ENCODE results near the gene MANF.

Gene MANF

DNA sequence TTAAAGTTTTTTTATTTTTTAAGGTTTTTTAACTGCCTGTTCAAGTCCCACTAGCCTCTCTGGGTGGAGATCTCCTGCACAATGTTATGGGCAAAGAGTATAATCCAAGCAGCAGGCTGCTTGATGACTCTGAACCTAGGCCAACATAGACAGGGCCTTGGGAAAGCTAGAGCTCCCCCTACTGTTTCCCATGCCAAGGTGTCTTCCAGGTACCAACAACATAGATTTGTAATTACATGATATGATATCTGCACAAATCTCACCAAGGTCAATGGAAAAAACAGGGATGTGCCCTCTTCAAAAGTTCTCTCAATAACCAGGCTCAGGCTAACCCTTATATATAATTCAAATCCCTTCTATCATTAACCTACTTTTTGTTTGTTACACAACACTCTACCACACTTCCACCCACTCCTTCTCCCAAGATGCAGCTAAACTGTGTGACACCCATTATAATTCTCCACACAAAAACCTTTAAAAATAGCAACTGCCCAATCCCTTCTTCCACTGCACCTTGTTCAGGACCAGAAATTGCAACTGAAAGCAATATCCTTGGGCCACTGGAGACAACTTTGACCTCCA is 49.7 kb downstream of the MANF start:
- TF ChIP-seq, protein P1, sequence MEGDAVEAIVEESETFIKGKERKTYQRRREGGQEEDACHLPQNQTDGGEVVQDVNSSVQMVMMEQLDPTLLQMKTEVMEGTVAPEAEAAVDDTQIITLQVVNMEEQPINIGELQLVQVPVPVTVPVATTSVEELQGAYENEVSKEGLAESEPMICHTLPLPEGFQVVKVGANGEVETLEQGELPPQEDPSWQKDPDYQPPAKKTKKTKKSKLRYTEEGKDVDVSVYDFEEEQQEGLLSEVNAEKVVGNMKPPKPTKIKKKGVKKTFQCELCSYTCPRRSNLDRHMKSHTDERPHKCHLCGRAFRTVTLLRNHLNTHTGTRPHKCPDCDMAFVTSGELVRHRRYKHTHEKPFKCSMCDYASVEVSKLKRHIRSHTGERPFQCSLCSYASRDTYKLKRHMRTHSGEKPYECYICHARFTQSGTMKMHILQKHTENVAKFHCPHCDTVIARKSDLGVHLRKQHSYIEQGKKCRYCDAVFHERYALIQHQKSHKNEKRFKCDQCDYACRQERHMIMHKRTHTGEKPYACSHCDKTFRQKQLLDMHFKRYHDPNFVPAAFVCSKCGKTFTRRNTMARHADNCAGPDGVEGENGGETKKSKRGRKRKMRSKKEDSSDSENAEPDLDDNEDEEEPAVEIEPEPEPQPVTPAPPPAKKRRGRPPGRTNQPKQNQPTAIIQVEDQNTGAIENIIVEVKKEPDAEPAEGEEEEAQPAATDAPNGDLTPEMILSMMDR (IDR thresholded peaks at IDR 0.05; ENCODE audit: borderline replicate concordance, insufficient read depth, low read depth, low read length): peak; percentile 78
- H3K4me3 ChIP-seq (ENCODE audit: low read depth, low read length): no peak overlapping the region

DNA sequence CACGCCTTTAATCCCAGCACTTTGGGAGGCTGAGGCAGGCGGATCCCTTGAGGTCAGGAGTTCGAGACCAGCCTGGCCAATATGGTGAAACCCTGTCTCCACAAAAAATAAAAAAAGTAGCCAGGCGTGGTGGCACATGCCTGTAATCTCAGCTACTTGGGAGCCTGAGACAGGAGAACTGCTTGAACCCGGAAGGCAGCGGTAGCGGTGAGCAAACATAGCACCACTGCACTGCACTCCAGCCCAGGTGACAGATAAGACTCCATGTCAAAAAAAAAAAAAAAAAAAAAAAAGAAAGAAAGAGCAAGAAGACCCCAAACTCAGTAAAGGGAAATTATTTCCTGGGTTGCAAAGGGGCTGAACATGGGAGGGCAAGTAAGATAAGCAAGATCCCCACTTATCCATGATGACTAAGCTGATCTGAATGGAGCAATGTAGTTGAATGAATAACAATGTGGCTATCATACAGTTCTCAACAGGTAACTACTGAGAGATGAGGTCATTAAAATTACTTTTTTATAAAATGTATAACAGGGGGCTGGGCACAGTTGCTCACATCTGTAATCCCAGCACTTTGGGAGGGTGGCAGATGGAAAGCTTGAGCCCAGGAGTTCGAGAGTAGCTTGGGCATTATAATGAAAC is 52.0 kb downstream of the MANF start:
- TF ChIP-seq, protein P1 (IDR thresholded peaks at IDR 0.05; ENCODE audit: borderline replicate concordance, insufficient read depth, low read depth, low read length): no peak
- no peak overlapping the region for H3K4me3 ChIP-seq (ENCODE audit: low read depth, low read length)

Measured in GM12875 (cell line).